A673 (cell line): Measurements from ENCODE around the gene ZBTB2.

Experiments used
- CTCF ChIP-seq: fragments of 300-800, 200-600 bp; sonication (generic); conservative IDR thresholded peaks from 2 replicates; pipeline ENCODE4 v1.5.1; 2017; ENCODE audit warnings: low read depth, mild to moderate bottlenecking, antibody characterized with exemption, low read length, moderate library complexity, mixed read lengths
- EZH2 ChIP-seq: fragments of 200-600 bp; sonication (generic); IDR thresholded peaks from 2 replicates; pipeline ENCODE4 v1.6.1; 2017; ENCODE audit warnings: borderline replicate concordance, low read depth, mild to moderate bottlenecking, mixed read lengths, antibody characterized with exemption, low read length; ENCODE audit not compliant: poor library complexity, severe bottlenecking

- TF ChIP-seq CTCF (no peak), EZH2 (no peak)
These were observed 31.6 kb upstream of the ZBTB2 start for GRCh38 chr6:151422981-151423380.
